ENCODE results near the gene WNK2.

- TF ChIP-seq POLR2A (IDR thresholded peaks at IDR 0.05; ENCODE audit: low read length) (no peak), GATA1 (IDR thresholded peaks at IDR 0.05; ENCODE audit: low read depth, low read length) (no peak)
Measured at GRCh38 chr9:93303258-93303771, 119.4 kb downstream of the WNK2 start.
